ENCODE measurements around the gene DLG2.
"Not testable (repeated sequence)": the region's sequence is repeated elsewhere in the genome, so short reads cannot be mapped to it uniquely, and the experiment has no call there.

Gene DLG2

DNA sequence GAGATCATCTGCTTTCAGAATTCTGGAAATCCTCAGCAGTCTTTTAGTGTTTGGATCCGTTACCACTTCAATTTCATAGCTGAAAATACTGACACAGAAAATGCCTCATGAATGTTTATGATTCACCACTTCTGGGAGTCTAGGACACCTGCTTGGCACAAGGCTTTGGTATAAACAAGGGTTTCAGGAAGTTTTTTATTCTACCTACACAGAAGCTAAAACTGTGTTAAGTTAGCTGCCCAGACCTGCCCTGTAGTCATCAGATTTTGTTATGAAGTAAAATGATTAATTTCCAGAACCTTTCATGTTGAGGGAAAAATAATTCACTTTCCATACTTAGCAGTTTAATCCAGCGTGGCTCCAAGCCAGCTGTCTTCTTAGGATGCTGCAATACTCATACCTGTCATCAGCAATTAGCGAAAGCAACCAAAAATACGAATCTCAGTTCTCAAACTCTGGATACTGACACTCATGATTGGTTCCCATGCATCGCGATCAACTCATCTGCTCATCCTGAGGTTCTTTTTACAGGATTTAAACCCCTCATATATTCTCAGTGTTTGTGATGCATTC lies 1882.4 kb downstream of the DLG2 start:
- Histone ChIP-seq H3K27ac (ENCODE audit: low read length) (no peak overlapping the region), H3K9ac (ENCODE audit: low read length) (no peak overlapping the region), H2AFZ (ENCODE audit: low read depth, low read length) (no peak overlapping the region), H3K4me2 (ENCODE audit: low read length) (no peak overlapping the region), H3K4me1 (ENCODE audit: low read length) (no peaks in the 10 kb centered on the region), H4K20me1 (ENCODE audit: insufficient read depth, low read length) (no peaks in the 10 kb centered on the region), H3K79me2 (ENCODE audit: low read length) (no peaks in the 10 kb centered on the region), H3K27me3 (ENCODE audit: low read depth, low read length) (no peaks in the 10 kb centered on the region), H3K9me3 (ENCODE audit: insufficient read depth, low read length) (peaks cover 16% of the 10 kb centered on the region; the same call in 1 of the 2 replicates), H3K36me3 (replicated peaks; ENCODE audit: low read depth, low read length) (peaks cover 4% of the 10 kb centered on the region), H3K4me3 (ENCODE audit: low read length) (no peak overlapping the region)
- TF ChIP-seq, protein P1, sequence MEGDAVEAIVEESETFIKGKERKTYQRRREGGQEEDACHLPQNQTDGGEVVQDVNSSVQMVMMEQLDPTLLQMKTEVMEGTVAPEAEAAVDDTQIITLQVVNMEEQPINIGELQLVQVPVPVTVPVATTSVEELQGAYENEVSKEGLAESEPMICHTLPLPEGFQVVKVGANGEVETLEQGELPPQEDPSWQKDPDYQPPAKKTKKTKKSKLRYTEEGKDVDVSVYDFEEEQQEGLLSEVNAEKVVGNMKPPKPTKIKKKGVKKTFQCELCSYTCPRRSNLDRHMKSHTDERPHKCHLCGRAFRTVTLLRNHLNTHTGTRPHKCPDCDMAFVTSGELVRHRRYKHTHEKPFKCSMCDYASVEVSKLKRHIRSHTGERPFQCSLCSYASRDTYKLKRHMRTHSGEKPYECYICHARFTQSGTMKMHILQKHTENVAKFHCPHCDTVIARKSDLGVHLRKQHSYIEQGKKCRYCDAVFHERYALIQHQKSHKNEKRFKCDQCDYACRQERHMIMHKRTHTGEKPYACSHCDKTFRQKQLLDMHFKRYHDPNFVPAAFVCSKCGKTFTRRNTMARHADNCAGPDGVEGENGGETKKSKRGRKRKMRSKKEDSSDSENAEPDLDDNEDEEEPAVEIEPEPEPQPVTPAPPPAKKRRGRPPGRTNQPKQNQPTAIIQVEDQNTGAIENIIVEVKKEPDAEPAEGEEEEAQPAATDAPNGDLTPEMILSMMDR (IDR thresholded peaks at IDR 0.05; ENCODE audit: low read depth, low read length): no peak
- no peak for TF ChIP-seq EZH2phosphoT487 (IDR thresholded peaks at IDR 0.05; ENCODE audit: low read depth)

DNA sequence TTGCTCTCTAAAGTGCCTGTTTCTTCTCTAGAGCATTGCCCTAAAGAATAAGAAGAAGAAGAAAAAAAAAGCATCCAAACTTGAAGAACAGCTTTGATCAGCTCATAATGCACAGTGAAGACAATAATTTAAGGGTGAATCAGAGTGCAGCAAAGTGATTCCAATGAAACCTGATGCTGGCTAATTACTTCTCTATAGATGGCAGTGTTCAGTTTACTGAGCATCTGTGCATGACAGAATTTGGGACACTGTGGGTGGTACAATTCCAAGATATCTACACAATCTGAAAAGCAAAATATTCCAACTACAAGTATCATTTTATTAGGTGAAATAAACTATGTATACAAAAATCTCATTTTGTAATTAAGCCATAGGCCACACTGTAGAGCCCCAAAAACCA lies 1890.5 kb downstream of the DLG2 start:
- TF ChIP-seq, protein P1 (IDR thresholded peaks at IDR 0.05; ENCODE audit: low read depth, low read length): peak; percentile 32
- TF ChIP-seq EZH2phosphoT487 (IDR thresholded peaks at IDR 0.05; ENCODE audit: low read depth): no peak
- no peak overlapping the region for H2AFZ ChIP-seq (ENCODE audit: low read depth, low read length)
- H3K79me2 ChIP-seq (ENCODE audit: low read length): no peaks in the 10 kb centered on the region
- H3K4me2 ChIP-seq (ENCODE audit: low read length): no peak overlapping the region
- H4K20me1 ChIP-seq (ENCODE audit: insufficient read depth, low read length): no peaks in the 10 kb centered on the region
- H3K27ac ChIP-seq (ENCODE audit: low read length): no peak overlapping the region
- no peaks in the 10 kb centered on the region for H3K36me3 ChIP-seq (replicated peaks; ENCODE audit: low read depth, low read length)
- no peaks in the 10 kb centered on the region for H3K9me3 ChIP-seq (ENCODE audit: insufficient read depth, low read length)
- H3K4me1 ChIP-seq (ENCODE audit: low read length): no peaks in the 10 kb centered on the region
- H3K9ac ChIP-seq (ENCODE audit: low read length): no peak overlapping the region
- no peak overlapping the region for H3K4me3 ChIP-seq (ENCODE audit: low read length)
- peaks cover 10% of the 10 kb centered on the region; the same call in 1 of the 2 replicates for H3K27me3 ChIP-seq (ENCODE audit: low read depth, low read length)

DNA sequence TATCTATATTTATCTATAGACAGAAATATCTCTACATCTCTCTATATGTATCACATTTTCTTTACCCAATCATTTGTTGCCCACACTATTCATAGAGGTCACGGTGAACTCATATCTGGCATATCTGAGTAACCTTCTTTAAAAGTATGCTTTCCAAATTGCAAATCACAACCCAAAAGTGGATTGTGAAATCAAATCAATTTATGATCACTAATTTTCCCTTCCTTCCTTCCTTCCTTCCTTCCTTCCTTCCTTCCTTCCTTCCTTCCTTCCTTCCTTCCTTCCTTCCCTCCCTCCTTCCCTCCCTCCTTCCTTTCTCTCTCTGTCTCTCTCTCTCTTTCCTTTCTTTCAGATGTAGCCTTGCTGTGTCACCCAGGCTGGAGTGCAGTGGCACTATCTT lies 1893.0 kb downstream of the DLG2 start:
- no peaks in the 10 kb centered on the region for H3K9me3 ChIP-seq (ENCODE audit: insufficient read depth, low read length)
- no peaks in the 10 kb centered on the region for H3K79me2 ChIP-seq (ENCODE audit: low read length)
- H3K27ac ChIP-seq (ENCODE audit: low read length): no peak overlapping the region
- TF ChIP-seq, protein P1 (IDR thresholded peaks at IDR 0.05; ENCODE audit: low read depth, low read length): no peak
- TF ChIP-seq EZH2phosphoT487 (IDR thresholded peaks at IDR 0.05; ENCODE audit: low read depth): no peak
- H3K36me3 ChIP-seq (replicated peaks; ENCODE audit: low read depth, low read length): no peaks in the 10 kb centered on the region
- no peak overlapping the region for H2AFZ ChIP-seq (ENCODE audit: low read depth, low read length)
- no peak overlapping the region for H3K4me2 ChIP-seq (ENCODE audit: low read length)
- no peaks in the 10 kb centered on the region for H4K20me1 ChIP-seq (ENCODE audit: insufficient read depth, low read length)
- peaks cover 10% of the 10 kb centered on the region; the same call in 1 of the 2 replicates for H3K27me3 ChIP-seq (ENCODE audit: low read depth, low read length)
- H3K4me1 ChIP-seq (ENCODE audit: low read length): no peaks in the 10 kb centered on the region
- H3K4me3 ChIP-seq (ENCODE audit: low read length): no peak overlapping the region
- no peak overlapping the region for H3K9ac ChIP-seq (ENCODE audit: low read length)

DNA sequence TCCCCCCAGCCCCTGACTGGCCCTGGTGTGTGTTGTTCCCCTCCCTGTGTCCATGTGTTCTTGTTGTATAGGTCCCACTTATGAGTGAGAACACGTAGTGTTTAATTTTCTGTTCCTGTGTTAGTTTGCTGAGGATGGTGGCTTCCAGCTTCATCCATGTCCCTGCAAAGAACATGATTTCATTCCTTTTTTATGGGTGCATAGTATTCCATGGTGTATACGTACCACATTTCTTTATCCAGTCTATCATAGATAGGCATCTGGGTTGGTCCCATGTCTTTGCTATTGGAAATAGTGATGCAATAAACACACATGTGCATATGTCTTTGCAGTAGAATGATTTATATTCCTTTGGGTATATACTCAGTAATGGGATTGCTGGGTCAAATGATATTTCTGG lies 1895.9 kb downstream of the DLG2 start:
- not testable (repeated sequence) for H2AFZ ChIP-seq (ENCODE audit: low read depth, low read length); H3K79me2 ChIP-seq (ENCODE audit: low read length); H3K4me1 ChIP-seq (ENCODE audit: low read length); H3K27me3 ChIP-seq (ENCODE audit: low read depth, low read length); H3K9ac ChIP-seq (ENCODE audit: low read length); H3K9me3 ChIP-seq (ENCODE audit: insufficient read depth, low read length); H3K4me2 ChIP-seq (ENCODE audit: low read length); H3K27ac ChIP-seq (ENCODE audit: low read length); H3K36me3 ChIP-seq (replicated peaks; ENCODE audit: low read depth, low read length); H4K20me1 ChIP-seq (ENCODE audit: insufficient read depth, low read length); H3K4me3 ChIP-seq (ENCODE audit: low read length)
